ENCODE measurements around the gene GON7.
"Not testable (repeated sequence)": the region's sequence is repeated elsewhere in the genome, so short reads cannot be mapped to it uniquely, and the experiment has no call there.

The GON7 gene

DNA sequence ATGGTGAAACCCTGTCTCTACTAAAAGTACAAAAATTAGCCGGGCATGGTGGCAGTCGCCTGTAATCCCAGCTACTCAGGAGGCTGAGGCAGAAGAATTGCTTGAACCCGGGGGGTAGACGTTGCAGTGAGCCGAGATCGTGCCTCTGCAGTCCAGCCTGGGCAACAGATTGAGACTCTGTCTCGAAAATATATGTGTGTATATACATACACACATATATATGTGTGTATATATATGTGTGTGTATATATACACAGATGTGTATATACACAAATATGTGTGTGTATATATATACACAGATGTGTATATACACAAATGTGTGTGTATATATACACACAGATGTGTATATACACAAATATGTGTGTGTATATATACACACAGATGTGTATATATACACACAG is 48.5 kb downstream of the GON7 start:
- H3K36me3 Mint-ChIP-seq, DNase-seq, CTCF ChIA-PET, H3K9me3 Mint-ChIP-seq, H3K4me3 Mint-ChIP-seq, H3K27me3 Mint-ChIP-seq, H3K27ac Mint-ChIP-seq, H3K4me1 Mint-ChIP-seq: not testable (repeated sequence)

DNA sequence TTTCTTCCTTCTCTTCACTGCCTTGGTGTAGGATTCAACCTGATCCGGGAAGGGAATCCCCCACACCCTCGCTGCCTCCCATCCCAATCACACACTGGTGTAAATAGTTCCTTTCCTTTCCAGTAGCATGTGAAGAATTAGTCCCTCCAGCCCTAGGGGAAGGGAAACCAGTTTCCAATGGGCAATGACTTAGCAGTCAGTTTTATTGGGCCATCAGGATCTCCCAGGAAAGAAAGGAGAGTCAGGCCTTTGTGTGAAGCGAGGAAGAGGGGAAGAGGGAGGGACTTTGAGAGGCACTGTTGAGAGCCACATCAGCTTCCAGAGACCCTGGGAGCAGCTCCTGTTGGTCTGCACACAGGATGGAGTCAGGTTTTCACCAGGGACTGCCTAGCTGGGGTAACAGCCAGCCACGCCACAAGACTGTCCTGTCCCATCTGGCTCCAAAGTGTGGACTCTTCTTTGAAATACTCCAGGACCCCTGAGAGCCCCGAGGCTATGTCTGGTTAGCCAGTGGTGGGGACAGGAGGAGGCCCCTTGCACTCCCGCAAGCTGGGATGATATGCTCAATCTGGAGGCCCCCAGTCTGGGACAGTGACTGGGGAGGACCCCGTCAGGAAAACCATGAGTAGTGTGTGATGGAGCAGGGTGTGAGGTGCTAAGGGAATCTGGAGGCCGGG is 50.0 kb downstream of the GON7 start:
- CTCF ChIA-PET: no interaction called here

DNA sequence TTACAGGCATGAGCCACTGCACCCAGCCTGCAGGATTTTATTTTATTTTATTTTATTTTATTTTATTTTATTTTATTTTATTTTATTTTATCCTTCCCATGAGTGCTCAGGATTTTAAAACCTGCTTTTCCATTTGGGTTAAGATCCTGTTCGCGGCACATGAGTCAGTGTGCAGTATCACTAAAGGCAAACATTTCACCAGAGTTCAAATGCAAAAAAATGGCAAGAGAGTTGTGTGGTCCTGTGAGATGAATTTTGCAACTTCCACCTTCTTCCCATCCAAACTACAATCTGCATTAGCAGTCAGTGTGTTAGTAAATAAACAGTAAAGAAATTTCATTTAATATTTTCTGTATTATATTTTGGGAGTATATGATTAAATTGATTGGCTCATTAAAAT is 51.2 kb downstream of the GON7 start:
- CTCF ChIA-PET: no interaction called here

More for the DNA sequence above, 50.0 kb downstream of the GON7 start:
- Mint-ChIP-seq H3K4me1 (no peaks in the 10 kb centered on the region), H3K27me3 (peaks cover 4% of the 10 kb centered on the region), H3K4me3 (no peak overlapping the region), H3K27ac (no peak overlapping the region), H3K36me3 (no peaks in the 10 kb centered on the region), H3K9me3 (no peaks in the 10 kb centered on the region)
- DNase-seq: no peak

GRCh38 chr14:93153121-93153520 is 53.7 kb downstream of the GON7 start:
- H3K4me1 Mint-ChIP-seq: peaks cover 13% of the 10 kb centered on the region
- H3K27me3 Mint-ChIP-seq: peaks cover 4% of the 10 kb centered on the region
- H3K27ac Mint-ChIP-seq: no peak overlapping the region
- DNase-seq: no peak
- no peak overlapping the region for H3K4me3 Mint-ChIP-seq
- no peaks in the 10 kb centered on the region for H3K9me3 Mint-ChIP-seq
- no peaks in the 10 kb centered on the region for H3K36me3 Mint-ChIP-seq
- CTCF ChIA-PET: interaction anchor here (1.2 kb wide), 1 partner anchor 14 kb away, joined by 5 read pairs; no protein-coding TSS in a partner anchor

More for the DNA sequence above, 51.2 kb downstream of the GON7 start:
- no peak for DNase-seq
- H3K27ac Mint-ChIP-seq: no peak overlapping the region
- no peak overlapping the region for H3K4me3 Mint-ChIP-seq
- no peaks in the 10 kb centered on the region for H3K9me3 Mint-ChIP-seq
- peaks cover 5% of the 10 kb centered on the region for H3K4me1 Mint-ChIP-seq
- H3K27me3 Mint-ChIP-seq: peaks cover 4% of the 10 kb centered on the region
- H3K36me3 Mint-ChIP-seq: no peaks in the 10 kb centered on the region
